Glutamatergic neuron (in vitro differentiated cells): ENCODE data around the gene WNT2B. TPM values are rescaled to one million over a fixed set of nuclear protein-coding genes. Genes with fewer than 3 reads are reported as not detected.

Source experiments
- DNase-seq: peaks from one replicate; pipeline ENCODE4 v3.0.0; 2022
- H3K27ac Mint-ChIP-seq: one replicate; pipeline ENCODE4 v1.8.0; 2020; ENCODE audit warnings: mild to moderate bottlenecking, mixed read lengths, inconsistent platforms; ENCODE audit not compliant: unreplicated experiment
- H3K27me3 Mint-ChIP-seq: one replicate; pipeline ENCODE4 v1.8.0; 2020; ENCODE audit warnings: mild to moderate bottlenecking, moderate library complexity, mixed read lengths, inconsistent platforms; ENCODE audit not compliant: unreplicated experiment
- H3K36me3 Mint-ChIP-seq: one replicate; pipeline ENCODE4 v1.8.0; 2020; ENCODE audit warnings: mild to moderate bottlenecking, mixed read lengths, inconsistent platforms; ENCODE audit not compliant: unreplicated experiment
- H3K4me1 Mint-ChIP-seq: one replicate; pipeline ENCODE4 v1.8.0; 2020; ENCODE audit warnings: mild to moderate bottlenecking, low read depth, mixed read lengths, inconsistent platforms; ENCODE audit not compliant: unreplicated experiment
- H3K4me3 Mint-ChIP-seq: one replicate; pipeline ENCODE4 v1.8.0; 2020; ENCODE audit warnings: mild to moderate bottlenecking, mixed read lengths, inconsistent platforms; ENCODE audit not compliant: unreplicated experiment
- H3K9me3 Mint-ChIP-seq: one replicate; pipeline ENCODE4 v1.8.0; 2020; ENCODE audit warnings: mild to moderate bottlenecking, moderate library complexity, mixed read lengths, inconsistent platforms; ENCODE audit not compliant: unreplicated experiment
- CTCF ChIP-seq: fragments of 200-600 bp; sonication (generic); IDR thresholded peaks from one replicate; pipeline ENCODE4 v1.5.0; 2021; ENCODE audit not compliant: partially characterized antibody, unreplicated experiment
- total RNA-seq: library from RNA; stranded (reverse); fragmentation: NEBNext Ultra II Directional; extraction: Animal tissue kit (Norgen Biotek cat#: 25700); gene quantifications from one replicate; pipeline ENCODE4 v1.2.1, GENCODE V29; 2021; ENCODE audit not compliant: unreplicated experiment

The WNT2B gene
- total RNA-seq, 1 donor from 2014 or later = 4.0 TPM

GRCh38 chr1:112529301-112529700 lies 20.5 kb downstream of the WNT2B start:
- Mint-ChIP-seq H3K4me1 (no peaks in the 10 kb centered on the region), H3K9me3 (no peaks in the 10 kb centered on the region), H3K27ac (no peak overlapping the region), H3K4me3 (no peak overlapping the region), H3K36me3 (no peaks in the 10 kb centered on the region), H3K27me3 (no peaks in the 10 kb centered on the region)
- no peak for TF ChIP-seq CTCF
- no peak for DNase-seq

GRCh38 chr1:112530832-112531231 lies 22.1 kb downstream of the WNT2B start:
- no peak overlapping the region for H3K4me3 Mint-ChIP-seq
- no peak overlapping the region for H3K27ac Mint-ChIP-seq
- no peaks in the 10 kb centered on the region for H3K9me3 Mint-ChIP-seq
- H3K4me1 Mint-ChIP-seq = no peaks in the 10 kb centered on the region
- no peaks in the 10 kb centered on the region for H3K36me3 Mint-ChIP-seq
- no peak for TF ChIP-seq CTCF
- no peak for DNase-seq
- H3K27me3 Mint-ChIP-seq = no peaks in the 10 kb centered on the region

GRCh38 chr1:112532064-112532463 lies 23.3 kb downstream of the WNT2B start:
- no peak for TF ChIP-seq CTCF
- H3K27ac Mint-ChIP-seq = no peak overlapping the region
- no peak overlapping the region for H3K4me3 Mint-ChIP-seq
- no peak for DNase-seq
- no peaks in the 10 kb centered on the region for H3K36me3 Mint-ChIP-seq
- H3K9me3 Mint-ChIP-seq = no peaks in the 10 kb centered on the region
- H3K27me3 Mint-ChIP-seq = no peaks in the 10 kb centered on the region
- H3K4me1 Mint-ChIP-seq = no peaks in the 10 kb centered on the region

GRCh38 chr1:112533029-112533428 lies 24.3 kb downstream of the WNT2B start:
- TF ChIP-seq CTCF = no peak
- no peaks in the 10 kb centered on the region for H3K4me1 Mint-ChIP-seq
- H3K27me3 Mint-ChIP-seq = no peaks in the 10 kb centered on the region
- H3K27ac Mint-ChIP-seq = no peak overlapping the region
- no peaks in the 10 kb centered on the region for H3K36me3 Mint-ChIP-seq
- no peak overlapping the region for H3K4me3 Mint-ChIP-seq
- H3K9me3 Mint-ChIP-seq = no peaks in the 10 kb centered on the region
- DNase-seq = no peak

- Mint-ChIP-seq H3K27me3 (no peaks in the 10 kb centered on the region), H3K4me3 (no peak overlapping the region), H3K9me3 (no peaks in the 10 kb centered on the region), H3K27ac (no peak overlapping the region), H3K36me3 (no peaks in the 10 kb centered on the region), H3K4me1 (no peaks in the 10 kb centered on the region)
- no peak for TF ChIP-seq CTCF
- no peak for DNase-seq
These were observed 27.8 kb downstream of the WNT2B start for GRCh38 chr1:112536561-112536960.
